Measurements from ENCODE around the gene PSMF1.
A peak's percentile ranks its signal among the peaks of the same experiment; 100 is the strongest.

The PSMF1 gene

GRCh38 chr20:1184260-1184637 lies 65.8 kb downstream of the PSMF1 start:
- peak overlapping the region; percentile 53; the same call in 1 of the 2 replicates for H3K9ac ChIP-seq (ENCODE audit: low read depth, low read length)
- peaks cover 30% of the 10 kb centered on the region for H3K4me1 ChIP-seq (ENCODE audit: insufficient read depth, low read length)
- no peaks in the 10 kb centered on the region for H3K36me3 ChIP-seq (ENCODE audit: insufficient read depth, low read length)
- no peaks in the 10 kb centered on the region for H3K9me3 ChIP-seq (ENCODE audit: control insufficient read depth, insufficient read depth, low read length)

- Histone ChIP-seq H3K9me3 (ENCODE audit: control insufficient read depth, insufficient read depth, low read length) (no peaks in the 10 kb centered on the region), H3K9ac (ENCODE audit: low read depth, low read length) (peak within 1 kb of the TSS; percentile 53), H3K36me3 (ENCODE audit: insufficient read depth, low read length) (no peaks in the 10 kb centered on the region), H3K4me1 (ENCODE audit: insufficient read depth, low read length) (peaks cover 30% of the 10 kb centered on the region)
Measured at GRCh38 chr20:1184638-1185315, 66.4 kb downstream of the PSMF1 start, which contains the start of gene TMEM74B. Gene TMEM74B, minus strand, starts transcription at chr20:1184981. Its CDS starts 1,180 bp downstream, at chr20:1183801.

- H3K9ac ChIP-seq (ENCODE audit: low read depth, low read length): peak overlapping the region; percentile 53; the same call in 1 of the 2 replicates
- no peaks in the 10 kb centered on the region for H3K36me3 ChIP-seq (ENCODE audit: insufficient read depth, low read length)
- peaks cover 30% of the 10 kb centered on the region for H3K4me1 ChIP-seq (ENCODE audit: insufficient read depth, low read length)
- no peaks in the 10 kb centered on the region for H3K9me3 ChIP-seq (ENCODE audit: control insufficient read depth, insufficient read depth, low read length)
Measured at GRCh38 chr20:1185316-1185741, 66.9 kb downstream of the PSMF1 start.

GRCh38 chr20:1185790-1186334 lies 67.5 kb downstream of the PSMF1 start:
- H3K36me3 ChIP-seq (ENCODE audit: insufficient read depth, low read length): no peaks in the 10 kb centered on the region
- no peaks in the 10 kb centered on the region for H3K9me3 ChIP-seq (ENCODE audit: control insufficient read depth, insufficient read depth, low read length)
- H3K4me1 ChIP-seq (ENCODE audit: insufficient read depth, low read length): peaks cover 30% of the 10 kb centered on the region
- H3K9ac ChIP-seq (ENCODE audit: low read depth, low read length): peak overlapping the region; percentile 22; the same call in 1 of the 2 replicates

- peaks cover 30% of the 10 kb centered on the region for H3K4me1 ChIP-seq (ENCODE audit: insufficient read depth, low read length)
- H3K9me3 ChIP-seq (ENCODE audit: control insufficient read depth, insufficient read depth, low read length): no peaks in the 10 kb centered on the region
- no peak overlapping the region for H3K9ac ChIP-seq (ENCODE audit: low read depth, low read length)
- no peaks in the 10 kb centered on the region for H3K36me3 ChIP-seq (ENCODE audit: insufficient read depth, low read length)
Measured at GRCh38 chr20:1186367-1186991, 68.1 kb downstream of the PSMF1 start.

GRCh38 chr20:1187605-1188171 lies 69.3 kb downstream of the PSMF1 start:
- Histone ChIP-seq H3K9me3 (ENCODE audit: control insufficient read depth, insufficient read depth, low read length) (no peaks in the 10 kb centered on the region), H3K4me1 (ENCODE audit: insufficient read depth, low read length) (peaks cover 21% of the 10 kb centered on the region), H3K36me3 (ENCODE audit: insufficient read depth, low read length) (no peaks in the 10 kb centered on the region), H3K9ac (ENCODE audit: low read depth, low read length) (no peak overlapping the region)

GRCh38 chr20:1188347-1188746 lies 69.9 kb downstream of the PSMF1 start:
- H3K9ac ChIP-seq (ENCODE audit: low read depth, low read length): no peak overlapping the region
- H3K4me1 ChIP-seq (ENCODE audit: insufficient read depth, low read length): peaks cover 21% of the 10 kb centered on the region
- no peaks in the 10 kb centered on the region for H3K9me3 ChIP-seq (ENCODE audit: control insufficient read depth, insufficient read depth, low read length)
- H3K36me3 ChIP-seq (ENCODE audit: insufficient read depth, low read length): no peaks in the 10 kb centered on the region

GRCh38 chr20:1189827-1190226 lies 71.4 kb downstream of the PSMF1 start:
- Histone ChIP-seq H3K9ac (ENCODE audit: low read depth, low read length) (no peak overlapping the region), H3K9me3 (ENCODE audit: control insufficient read depth, insufficient read depth, low read length) (no peaks in the 10 kb centered on the region), H3K36me3 (ENCODE audit: insufficient read depth, low read length) (no peaks in the 10 kb centered on the region), H3K4me1 (ENCODE audit: insufficient read depth, low read length) (peaks cover 21% of the 10 kb centered on the region)

GRCh38 chr20:1190847-1191246 lies 72.4 kb downstream of the PSMF1 start:
- no peaks in the 10 kb centered on the region for H3K36me3 ChIP-seq (ENCODE audit: insufficient read depth, low read length)
- no peaks in the 10 kb centered on the region for H3K9me3 ChIP-seq (ENCODE audit: control insufficient read depth, insufficient read depth, low read length)
- H3K9ac ChIP-seq (ENCODE audit: low read depth, low read length): no peak overlapping the region
- peaks cover 20% of the 10 kb centered on the region for H3K4me1 ChIP-seq (ENCODE audit: insufficient read depth, low read length)

GRCh38 chr20:1191299-1191698 lies 72.9 kb downstream of the PSMF1 start:
- H3K9ac ChIP-seq (ENCODE audit: low read depth, low read length): no peak overlapping the region
- no peaks in the 10 kb centered on the region for H3K9me3 ChIP-seq (ENCODE audit: control insufficient read depth, insufficient read depth, low read length)
- peaks cover 15% of the 10 kb centered on the region for H3K4me1 ChIP-seq (ENCODE audit: insufficient read depth, low read length)
- no peaks in the 10 kb centered on the region for H3K36me3 ChIP-seq (ENCODE audit: insufficient read depth, low read length)

GRCh38 chr20:1195226-1195625 lies 76.8 kb downstream of the PSMF1 start:
- no peaks in the 10 kb centered on the region for H3K9me3 ChIP-seq (ENCODE audit: control insufficient read depth, insufficient read depth, low read length)
- no peaks in the 10 kb centered on the region for H3K4me1 ChIP-seq (ENCODE audit: insufficient read depth, low read length)
- no peak overlapping the region for H3K9ac ChIP-seq (ENCODE audit: low read depth, low read length)
- H3K36me3 ChIP-seq (ENCODE audit: insufficient read depth, low read length): no peaks in the 10 kb centered on the region

- Histone ChIP-seq H3K9ac (ENCODE audit: low read depth, low read length) (no peak overlapping the region), H3K36me3 (ENCODE audit: insufficient read depth, low read length) (no peaks in the 10 kb centered on the region), H3K9me3 (ENCODE audit: control insufficient read depth, insufficient read depth, low read length) (no peaks in the 10 kb centered on the region), H3K4me1 (ENCODE audit: insufficient read depth, low read length) (no peaks in the 10 kb centered on the region)
Measured at GRCh38 chr20:1196634-1197033, 78.2 kb downstream of the PSMF1 start.

- no peaks in the 10 kb centered on the region for H3K4me1 ChIP-seq (ENCODE audit: insufficient read depth, low read length)
- no peak overlapping the region for H3K9ac ChIP-seq (ENCODE audit: low read depth, low read length)
- no peaks in the 10 kb centered on the region for H3K36me3 ChIP-seq (ENCODE audit: insufficient read depth, low read length)
- H3K9me3 ChIP-seq (ENCODE audit: control insufficient read depth, insufficient read depth, low read length): no peaks in the 10 kb centered on the region
Measured at GRCh38 chr20:1197801-1198200, 79.4 kb downstream of the PSMF1 start.

GRCh38 chr20:1198751-1199150 lies 80.3 kb downstream of the PSMF1 start:
- Histone ChIP-seq H3K9ac (ENCODE audit: low read depth, low read length) (no peak overlapping the region), H3K36me3 (ENCODE audit: insufficient read depth, low read length) (no peaks in the 10 kb centered on the region), H3K4me1 (ENCODE audit: insufficient read depth, low read length) (no peaks in the 10 kb centered on the region), H3K9me3 (ENCODE audit: control insufficient read depth, insufficient read depth, low read length) (no peaks in the 10 kb centered on the region)

Measured in ES-I3 (cell line).